Activated gamma-delta T cell treated with anti-CD3 and anti-CD28 coated beads, Interleukin-2, amount 50 U/mL, for 16 hours (primary cell): ENCODE measurements around the gene POU2AF1.

Experiments
- DNase-seq: peaks from one replicate; pipeline ENCODE4 v3.0.0-alpha.2; 2020; ENCODE audit warnings: low read depth

POU2AF1 gene

GRCh38 chr11:111319296-111319695 lies 59.8 kb downstream of the POU2AF1 start:
- DNase-seq, result no peak

- no peak for DNase-seq
Measured at GRCh38 chr11:111312076-111312475, 67.0 kb downstream of the POU2AF1 start.

- DNase-seq, result no peak
Measured at GRCh38 chr11:111310723-111311122, 68.4 kb downstream of the POU2AF1 start.

GRCh38 chr11:111310088-111310487 lies 69.0 kb downstream of the POU2AF1 start:
- DNase-seq, result no peak

GRCh38 chr11:111309215-111309915 lies 69.7 kb downstream of the POU2AF1 start:
- DNase-seq, result no peak

GRCh38 chr11:111308140-111308539 lies 70.9 kb downstream of the POU2AF1 start:
- DNase-seq, result no peak

- no peak for DNase-seq
Measured at GRCh38 chr11:111307472-111308108, 71.5 kb downstream of the POU2AF1 start.

- DNase-seq, result no peak
Measured at GRCh38 chr11:111306321-111306720, 72.8 kb downstream of the POU2AF1 start.

GRCh38 chr11:111305876-111306275 lies 73.2 kb downstream of the POU2AF1 start:
- DNase-seq, result no peak

GRCh38 chr11:111305162-111305802 lies 73.8 kb downstream of the POU2AF1 start:
- no peak for DNase-seq

- DNase-seq, result no peak
Measured at GRCh38 chr11:111303461-111303860, 75.6 kb downstream of the POU2AF1 start.

GRCh38 chr11:111302298-111302697 lies 76.8 kb downstream of the POU2AF1 start:
- no peak for DNase-seq
